Activated B cell treated with CpG ODN at 0.5 μM for 24 hours (primary cell): ENCODE measurements around the gene GRM6. TPM values are rescaled to one million over a fixed set of nuclear protein-coding genes. Genes with fewer than 3 reads are reported as not detected.

Experiments used
- ATAC-seq: fragments of 200-7000 bp; cut with Tn5 transposase; one replicate; pipeline ENCODE4 v1.10.0; 2021; ENCODE audit warnings: low read depth, mild to moderate bottlenecking, moderate library complexity
- CTCF ChIA-PET: fragments of 350-600 bp; sonication (Branson Sonifier 250); formaldehyde crosslinking; loops from one replicate; lab custom pipeline; 2021; ENCODE audit warnings: antibody characterized with exemption; lab: Charles Lee
- POLR2A ChIA-PET: fragments of 350-600 bp; sonication (Branson Sonifier 250); formaldehyde crosslinking; loops from one replicate; lab custom pipeline; 2021; ENCODE audit warnings: antibody characterized with exemption; lab: Charles Lee
- DNase-seq: peaks from one replicate; pipeline ENCODE4 v3.0.0; 2022
- H3K27ac Mint-ChIP-seq: one replicate; pipeline ENCODE4 v1.8.0; 2020; ENCODE audit warnings: mixed read lengths
- H3K27me3 Mint-ChIP-seq: one replicate; pipeline ENCODE4 v1.8.0; 2021; ENCODE audit warnings: mixed read lengths
- H3K36me3 Mint-ChIP-seq: one replicate; pipeline ENCODE4 v1.8.0; 2021; ENCODE audit warnings: low read depth, mixed read lengths
- H3K4me1 Mint-ChIP-seq: one replicate; pipeline ENCODE4 v1.8.0; 2021; ENCODE audit warnings: mixed read lengths
- H3K4me3 Mint-ChIP-seq: one replicate; pipeline ENCODE4 v1.8.0; 2020; ENCODE audit warnings: mild to moderate bottlenecking, mixed read lengths
- H3K9me3 Mint-ChIP-seq: one replicate; pipeline ENCODE4 v1.8.0; 2020; ENCODE audit warnings: mixed read lengths
- CTCF ChIP-seq: fragments of 200-600 bp; IDR thresholded peaks from one replicate; pipeline ENCODE4 v1.8.0; 2022; ENCODE audit warnings: antibody characterized with exemption, mild to moderate bottlenecking
- intact Hi-C: fragments of 100-400 bp; cut with micrococcal nuclease; formaldehyde crosslinking; loops from one replicate; pipeline ENCODE4 v1.15.1; 2024
- total RNA-seq: library from RNA; stranded (reverse); gene quantifications from 2 replicates; pipeline ENCODE4 v1.2.3, GENCODE V29; 2022

Gene GRM6
- total RNA-seq, 1 donor from 2014 or later, result not detected

- Mint-ChIP-seq H3K27ac (no peak overlapping the region), H3K4me3 (no peak overlapping the region), H3K9me3 (peaks cover 7% of the 10 kb centered on the region), H3K4me1 (no peaks in the 10 kb centered on the region), H3K27me3 (no peaks in the 10 kb centered on the region), H3K36me3 (no peaks in the 10 kb centered on the region)
- ChIA-PET CTCF (no interaction called here), POLR2A (no interaction called here)
- TF ChIP-seq CTCF, result no peak
- intact Hi-C loops, result no loop called here
- no peak for ATAC-seq
- DNase-seq, result no peak
These were observed 12.2 kb downstream of the GRM6 start for GRCh38 chr5:178982941-178983340.

GRCh38 chr5:178981381-178981780, 13.7 kb downstream of the GRM6 start:
- no peak overlapping the region for H3K27ac Mint-ChIP-seq
- peaks cover 16% of the 10 kb centered on the region for H3K9me3 Mint-ChIP-seq
- H3K4me1 Mint-ChIP-seq, result no peaks in the 10 kb centered on the region
- H3K27me3 Mint-ChIP-seq, result no peaks in the 10 kb centered on the region
- intact Hi-C loops, result no loop called here
- ATAC-seq (no peak), DNase-seq (no peak)
- ChIA-PET POLR2A (no interaction called here), CTCF (no interaction called here)
- no peaks in the 10 kb centered on the region for H3K36me3 Mint-ChIP-seq
- TF ChIP-seq CTCF, result no peak
- no peak overlapping the region for H3K4me3 Mint-ChIP-seq

GRCh38 chr5:178965465-178966055, 29.6 kb downstream of the GRM6 start:
- H3K36me3 Mint-ChIP-seq, result peaks cover 8% of the 10 kb centered on the region
- H3K27me3 Mint-ChIP-seq, result no peaks in the 10 kb centered on the region
- H3K27ac Mint-ChIP-seq, result no peak overlapping the region
- no peaks in the 10 kb centered on the region for H3K4me1 Mint-ChIP-seq
- CTCF ChIA-PET, result no interaction called here
- no peak for ATAC-seq
- no peak for TF ChIP-seq CTCF
- intact Hi-C loops, result no loop called here
- POLR2A ChIA-PET, result no interaction called here
- no peak overlapping the region for H3K4me3 Mint-ChIP-seq
- H3K9me3 Mint-ChIP-seq, result peaks cover 59% of the 10 kb centered on the region
- no peak for DNase-seq

GRCh38 chr5:178941361-178941760, 53.8 kb downstream of the GRM6 start:
- Mint-ChIP-seq H3K4me3 (no peak overlapping the region), H3K27ac (no peak overlapping the region), H3K36me3 (peaks cover 15% of the 10 kb centered on the region), H3K9me3 (peaks cover 47% of the 10 kb centered on the region), H3K27me3 (peaks cover 17% of the 10 kb centered on the region), H3K4me1 (no peaks in the 10 kb centered on the region)
- ChIA-PET CTCF (no interaction called here), POLR2A (no interaction called here)
- ATAC-seq, result no peak
- intact Hi-C loops, result no loop called here
- DNase-seq, result no peak
- no peak for TF ChIP-seq CTCF

GRCh38 chr5:178940569-178941360, 54.4 kb downstream of the GRM6 start, which contains the start of gene ZNF454:
ZNF454 (plus strand) TSS chr5:178941198; CDS start chr5:178942792, 1,594 bp downstream.
- Mint-ChIP-seq H3K27ac (no peak within 1 kb of the TSS), H3K4me1 (no peaks in the 10 kb centered on the region), H3K36me3 (peaks cover 17% of the 10 kb centered on the region), H3K27me3 (peaks cover 17% of the 10 kb centered on the region), H3K4me3 (no peak within 1 kb of the TSS), H3K9me3 (peaks cover 51% of the 10 kb centered on the region)
- no peak for TF ChIP-seq CTCF
- DNase-seq, result no peak
- CTCF ChIA-PET, result no interaction called here
- intact Hi-C loops, result no loop called here
- POLR2A ChIA-PET, result no interaction called here
- ATAC-seq, result no peak
